ENCODE measurements around the gene RCAN1.

DNA sequence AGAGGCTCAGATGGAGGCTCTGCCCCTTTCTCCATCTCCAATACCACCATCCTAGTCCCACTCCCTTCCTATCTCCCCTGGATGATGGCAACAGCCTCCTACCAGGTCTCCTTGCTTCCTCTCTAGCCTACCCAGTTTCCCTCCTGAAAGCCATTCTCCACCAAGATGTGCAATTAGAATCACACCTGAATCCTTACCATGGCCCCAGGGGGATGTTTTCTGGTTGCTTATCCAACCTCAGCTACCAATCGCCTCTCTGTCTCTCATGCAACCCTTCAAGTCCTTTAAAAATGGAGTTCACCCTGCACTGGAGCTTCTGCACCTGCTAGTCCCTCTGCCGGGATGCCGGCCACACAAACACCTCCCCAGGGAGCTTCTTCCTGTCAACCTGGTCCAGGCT lies 2.9 kb downstream of the RCAN1 start:
- TF ChIP-seq, protein P1, sequence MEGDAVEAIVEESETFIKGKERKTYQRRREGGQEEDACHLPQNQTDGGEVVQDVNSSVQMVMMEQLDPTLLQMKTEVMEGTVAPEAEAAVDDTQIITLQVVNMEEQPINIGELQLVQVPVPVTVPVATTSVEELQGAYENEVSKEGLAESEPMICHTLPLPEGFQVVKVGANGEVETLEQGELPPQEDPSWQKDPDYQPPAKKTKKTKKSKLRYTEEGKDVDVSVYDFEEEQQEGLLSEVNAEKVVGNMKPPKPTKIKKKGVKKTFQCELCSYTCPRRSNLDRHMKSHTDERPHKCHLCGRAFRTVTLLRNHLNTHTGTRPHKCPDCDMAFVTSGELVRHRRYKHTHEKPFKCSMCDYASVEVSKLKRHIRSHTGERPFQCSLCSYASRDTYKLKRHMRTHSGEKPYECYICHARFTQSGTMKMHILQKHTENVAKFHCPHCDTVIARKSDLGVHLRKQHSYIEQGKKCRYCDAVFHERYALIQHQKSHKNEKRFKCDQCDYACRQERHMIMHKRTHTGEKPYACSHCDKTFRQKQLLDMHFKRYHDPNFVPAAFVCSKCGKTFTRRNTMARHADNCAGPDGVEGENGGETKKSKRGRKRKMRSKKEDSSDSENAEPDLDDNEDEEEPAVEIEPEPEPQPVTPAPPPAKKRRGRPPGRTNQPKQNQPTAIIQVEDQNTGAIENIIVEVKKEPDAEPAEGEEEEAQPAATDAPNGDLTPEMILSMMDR (conservative IDR thresholded peaks at IDR 0.05; ENCODE audit: low read length): no peak
- no peak for TF ChIP-seq EZH2phosphoT487 (IDR thresholded peaks at IDR 0.05; ENCODE audit: borderline replicate concordance, low read depth, low read length)

All from OCI-LY7 (cell line).